A673 (cell line): ENCODE measurements around the gene RUNX2.

ENCODE experiments used
- CTCF ChIP-seq: fragments of 300-800, 200-600 bp; sonication (generic); conservative IDR thresholded peaks from 2 replicates; pipeline ENCODE4 v1.5.1; 2017; ENCODE audit warnings: low read depth, mild to moderate bottlenecking, antibody characterized with exemption, low read length, moderate library complexity, mixed read lengths
- EZH2 ChIP-seq: fragments of 200-600 bp; sonication (generic); IDR thresholded peaks from 2 replicates; pipeline ENCODE4 v1.6.1; 2017; ENCODE audit warnings: borderline replicate concordance, low read depth, mild to moderate bottlenecking, mixed read lengths, antibody characterized with exemption, low read length; ENCODE audit not compliant: poor library complexity, severe bottlenecking

- TF ChIP-seq CTCF (no peak), EZH2 (no peak)
Observed at GRCh38 chr6:45378334-45378926, 50.3 kb downstream of the RUNX2 start.
